ENCODE measurements around the gene ZNF782. TPM values are rescaled to one million over a fixed set of nuclear protein-coding genes. Genes with fewer than 3 reads are reported as not detected.
A peak's percentile ranks its signal among the peaks of the same experiment; 100 is the strongest.
"Not testable (repeated sequence)": the region's sequence is repeated elsewhere in the genome, so short reads cannot be mapped to it uniquely, and the experiment has no call there.

ZNF782 gene
- total RNA-seq (2021) (5.7 and 6.7 TPM in 2 replicates), Bru-seq, nascent RNA (percentile 83 among the genes with signal in this experiment), BruChase-seq, experiment 1, labeled RNA remaining after a 2-hour chase (percentile 89 among the genes with signal in this experiment), BruChase-seq, experiment 2, labeled RNA remaining after a 6-hour chase (percentile 72 among the genes with signal in this experiment)
- long read RNA-seq, partial matches to known transcripts: 0 of 3 reads
- long read RNA-seq, other reads (novel, unspliced or antisense): 3 of 3 reads

- H3K9me3 ChIP-seq (ENCODE audit: low read depth, low read length, poor library complexity, severe bottlenecking): peaks cover 12% of the 10 kb centered on the region
- H3K27me3 ChIP-seq (replicated peaks; ENCODE audit: insufficient read depth, low read depth, low read length, poor library complexity): no peaks in the 10 kb centered on the region
- intact Hi-C loops (cut with micrococcal nuclease; ENCODE audit: unreplicated experiment): no loop called here
- peak; percentile 98 for DNase-seq (ENCODE audit: low spot score)
- ChIA-PET POLR2A (ENCODE audit: low non-redundant PET) (no interaction called here), CTCF (interaction anchor here (0.6 kb wide), 1 partner anchor 762 kb away, joined by 3 read pairs; no protein-coding TSS in a partner anchor)
- peak within 1 kb of the TSS; percentile 69 for H3K27ac ChIP-seq (ENCODE audit: low read depth, low read length, poor library complexity, severe bottlenecking)
- H3K4me3 ChIP-seq (ENCODE audit: low read depth, low read length, poor library complexity, severe bottlenecking): peak within 1 kb of the TSS; percentile 70
- TSS peak; percentile 35 for BruUV-seq (replicated peaks)
- peaks cover 6% of the 10 kb centered on the region for H3K4me1 ChIP-seq (ENCODE audit: insufficient read depth, low read length, poor library complexity, severe bottlenecking)
- TF ChIP-seq, protein P1, sequence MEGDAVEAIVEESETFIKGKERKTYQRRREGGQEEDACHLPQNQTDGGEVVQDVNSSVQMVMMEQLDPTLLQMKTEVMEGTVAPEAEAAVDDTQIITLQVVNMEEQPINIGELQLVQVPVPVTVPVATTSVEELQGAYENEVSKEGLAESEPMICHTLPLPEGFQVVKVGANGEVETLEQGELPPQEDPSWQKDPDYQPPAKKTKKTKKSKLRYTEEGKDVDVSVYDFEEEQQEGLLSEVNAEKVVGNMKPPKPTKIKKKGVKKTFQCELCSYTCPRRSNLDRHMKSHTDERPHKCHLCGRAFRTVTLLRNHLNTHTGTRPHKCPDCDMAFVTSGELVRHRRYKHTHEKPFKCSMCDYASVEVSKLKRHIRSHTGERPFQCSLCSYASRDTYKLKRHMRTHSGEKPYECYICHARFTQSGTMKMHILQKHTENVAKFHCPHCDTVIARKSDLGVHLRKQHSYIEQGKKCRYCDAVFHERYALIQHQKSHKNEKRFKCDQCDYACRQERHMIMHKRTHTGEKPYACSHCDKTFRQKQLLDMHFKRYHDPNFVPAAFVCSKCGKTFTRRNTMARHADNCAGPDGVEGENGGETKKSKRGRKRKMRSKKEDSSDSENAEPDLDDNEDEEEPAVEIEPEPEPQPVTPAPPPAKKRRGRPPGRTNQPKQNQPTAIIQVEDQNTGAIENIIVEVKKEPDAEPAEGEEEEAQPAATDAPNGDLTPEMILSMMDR (conservative IDR thresholded peaks at IDR 0.05; ENCODE audit: low read depth, low read length): no peak
- TF ChIP-seq EZH2 (IDR thresholded peaks at IDR 0.05; ENCODE audit: borderline replicate concordance, low read depth, low read length, poor library complexity, severe bottlenecking): no peak
- H3K36me3 ChIP-seq (ENCODE audit: insufficient read depth, low read length, poor library complexity, severe bottlenecking): no peaks in the 10 kb centered on the region
These were observed at the start of gene ZNF782 for GRCh38 chr9:96853781-96854650. TSS of gene ZNF782 (minus strand) at chr9:96854514. CDS start at chr9:96851961, 2,553 bp downstream.

DNA sequence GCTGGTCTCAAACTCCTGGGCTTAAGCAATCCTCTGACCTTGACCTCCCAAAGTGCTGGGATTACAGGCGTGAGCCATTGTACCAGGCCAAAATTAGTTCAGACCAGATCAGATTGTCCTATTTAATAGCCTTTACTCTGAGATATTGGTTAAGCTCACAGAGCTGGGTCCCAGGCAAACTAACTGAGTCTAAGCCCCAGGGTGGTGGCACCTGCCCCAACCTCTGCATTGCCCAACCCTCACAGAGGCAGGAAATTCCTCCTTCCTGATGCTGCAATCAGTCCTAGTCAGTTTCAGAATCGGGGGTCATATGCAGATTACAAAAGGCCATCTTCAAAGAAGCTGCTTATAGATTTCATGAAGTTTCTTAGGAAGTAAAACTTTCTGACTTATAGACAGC, 45.7 kb upstream of the ZNF782 start:
- POLR2A ChIA-PET (ENCODE audit: low non-redundant PET); intact Hi-C loops (cut with micrococcal nuclease; ENCODE audit: unreplicated experiment); H3K27ac ChIP-seq (ENCODE audit: low read depth, low read length, poor library complexity, severe bottlenecking); H3K27me3 ChIP-seq (replicated peaks; ENCODE audit: insufficient read depth, low read depth, low read length, poor library complexity); H3K36me3 ChIP-seq (ENCODE audit: insufficient read depth, low read length, poor library complexity, severe bottlenecking); H3K4me1 ChIP-seq (ENCODE audit: insufficient read depth, low read length, poor library complexity, severe bottlenecking); CTCF ChIA-PET; H3K4me3 ChIP-seq (ENCODE audit: low read depth, low read length, poor library complexity, severe bottlenecking); DNase-seq (ENCODE audit: low spot score); H3K9me3 ChIP-seq (ENCODE audit: low read depth, low read length, poor library complexity, severe bottlenecking); BruUV-seq (replicated peaks): not testable (repeated sequence)

GRCh38 chr9:96892131-96892530, 37.8 kb upstream of the ZNF782 start:
- peaks cover 4% of the 10 kb centered on the region for H3K36me3 ChIP-seq (ENCODE audit: insufficient read depth, low read length, poor library complexity, severe bottlenecking)
- no peaks in the 10 kb centered on the region for H3K4me1 ChIP-seq (ENCODE audit: insufficient read depth, low read length, poor library complexity, severe bottlenecking)
- no peak for DNase-seq (ENCODE audit: low spot score)
- H3K27ac ChIP-seq (ENCODE audit: low read depth, low read length, poor library complexity, severe bottlenecking): no peak overlapping the region
- H3K27me3 ChIP-seq (replicated peaks; ENCODE audit: insufficient read depth, low read depth, low read length, poor library complexity): no peaks in the 10 kb centered on the region
- no peak for TF ChIP-seq EZH2 (IDR thresholded peaks at IDR 0.05; ENCODE audit: borderline replicate concordance, low read depth, low read length, poor library complexity, severe bottlenecking)
- TF ChIP-seq, protein P1 (conservative IDR thresholded peaks at IDR 0.05; ENCODE audit: low read depth, low read length): no peak
- BruUV-seq (replicated peaks): no TSS peak
- intact Hi-C loops (cut with micrococcal nuclease; ENCODE audit: unreplicated experiment): no loop called here
- POLR2A ChIA-PET (ENCODE audit: low non-redundant PET): no interaction called here
- H3K4me3 ChIP-seq (ENCODE audit: low read depth, low read length, poor library complexity, severe bottlenecking): no peak overlapping the region
- CTCF ChIA-PET: no interaction called here
- no peaks in the 10 kb centered on the region for H3K9me3 ChIP-seq (ENCODE audit: low read depth, low read length, poor library complexity, severe bottlenecking)

Data from A673 (cell line).